Karpas-422 (cell line): ENCODE results near the gene KIAA1671. TPM values are rescaled to one million over a fixed set of nuclear protein-coding genes. Genes with fewer than 3 reads are reported as not detected.

Experiments
- DNase-seq: peaks from one replicate; pipeline ENCODE4 v3.0.0-alpha.2; 2015
- H2AFZ ChIP-seq: fragments of 200-600 bp; sonication (generic); 2 replicates; pipeline ENCODE4 v1.6.1; 2014; ENCODE audit warnings: antibody characterized with exemption, low read length, mixed read lengths
- H3K27ac ChIP-seq: fragments of 200-600 bp; sonication (generic); 2 replicates; pipeline ENCODE4 v1.5.1; 2014; ENCODE audit warnings: mild to moderate bottlenecking, low read length, moderate library complexity
- H3K27me3 ChIP-seq: fragments of 200-600 bp; sonication (generic); 2 replicates; pipeline ENCODE4 v1.6.1; 2014; ENCODE audit warnings: low read length, mixed read lengths
- H3K36me3 ChIP-seq: fragments of 200-600 bp; sonication (generic); 2 replicates; pipeline ENCODE4 v1.6.1; 2014; ENCODE audit warnings: low read length, mixed read lengths; ENCODE audit not compliant: insufficient read depth
- H3K4me1 ChIP-seq: fragments of 200-600 bp; sonication (generic); 2 replicates; pipeline ENCODE4 v1.6.1; 2014; ENCODE audit warnings: mild to moderate bottlenecking, low read length, mixed read lengths
- H3K4me2 ChIP-seq: fragments of 200-600 bp; sonication (generic); 2 replicates; pipeline ENCODE4 v1.6.1; 2014; ENCODE audit warnings: low read length, low read depth, mild to moderate bottlenecking; ENCODE audit not compliant: poor library complexity, severe bottlenecking
- H3K4me3 ChIP-seq: fragments of 200-600 bp; sonication (generic); 2 replicates; pipeline ENCODE4 v1.5.1; 2014; ENCODE audit warnings: mild to moderate bottlenecking, antibody characterized with exemption, low read length, mixed read lengths
- H3K79me2 ChIP-seq: fragments of 200-600 bp; sonication (generic); 2 replicates; pipeline ENCODE4 v1.6.1; 2014; ENCODE audit warnings: mild to moderate bottlenecking, low read length, mixed read lengths
- H3K9ac ChIP-seq: fragments of 200-600 bp; sonication (generic); 2 replicates; pipeline ENCODE4 v1.6.0; 2014; ENCODE audit warnings: low read length
- H3K9me2 ChIP-seq: fragments of 200-600 bp; sonication (generic), shearing (Covaris generic); replicated peaks from 2 replicates; pipeline ENCODE4 v1.6.0; 2014; ENCODE audit warnings: mild to moderate bottlenecking, low read length, moderate library complexity; ENCODE audit not compliant: insufficient read depth
- H3K9me3 ChIP-seq: fragments of 300-700, 200-600 bp; sonication (generic); 2 replicates; pipeline ENCODE4 v1.6.1; 2014; ENCODE audit warnings: low read length, mixed read lengths
- H4K20me1 ChIP-seq: fragments of 200-600 bp; sonication (generic); 2 replicates; pipeline ENCODE4 v1.6.1; 2014; ENCODE audit warnings: mild to moderate bottlenecking, antibody characterized with exemption, low read length, low read depth; ENCODE audit not compliant: insufficient read depth
- total RNA-seq: library from RNA; depleted of rRNA; stranded (reverse); fragments of >200 nt; shearing (Covaris generic); gene quantifications from 2 replicates; pipeline ENCODE4 v1.2.3, GENCODE V29; 2014; ENCODE audit warnings: low replicate concordance

Gene KIAA1671
- total RNA-seq, 1 experiment from 2014 or later = not detected

GRCh38 chr22:25028841-25029141, 76.3 kb downstream of the KIAA1671 start:
- DNase-seq = no peak
- Histone ChIP-seq H3K9me2 (no peaks in the 10 kb centered on the region), H2AFZ (no peak overlapping the region), H3K9me3 (no peaks in the 10 kb centered on the region), H3K27ac (no peak overlapping the region), H3K4me1 (no peaks in the 10 kb centered on the region), H3K9ac (no peak overlapping the region), H3K4me2 (no peak overlapping the region), H3K79me2 (no peaks in the 10 kb centered on the region), H4K20me1 (no peaks in the 10 kb centered on the region), H3K4me3 (no peak overlapping the region), H3K27me3 (no peaks in the 10 kb centered on the region), H3K36me3 (no peaks in the 10 kb centered on the region)

- Histone ChIP-seq H3K36me3 (no peaks in the 10 kb centered on the region), H3K9ac (no peak overlapping the region), H3K4me2 (no peak overlapping the region), H3K9me3 (no peaks in the 10 kb centered on the region), H4K20me1 (no peaks in the 10 kb centered on the region), H3K27ac (no peak overlapping the region), H3K4me3 (no peak overlapping the region), H3K9me2 (no peaks in the 10 kb centered on the region), H3K4me1 (no peaks in the 10 kb centered on the region), H3K79me2 (no peaks in the 10 kb centered on the region), H2AFZ (no peak overlapping the region), H3K27me3 (no peaks in the 10 kb centered on the region)
- DNase-seq = no peak
Observed at GRCh38 chr22:25029181-25029580, 76.7 kb downstream of the KIAA1671 start.

GRCh38 chr22:25030636-25031035, 78.1 kb downstream of the KIAA1671 start:
- no peak overlapping the region for H3K4me3 ChIP-seq
- H2AFZ ChIP-seq = no peak overlapping the region
- H3K9ac ChIP-seq = no peak overlapping the region
- H3K36me3 ChIP-seq = no peaks in the 10 kb centered on the region
- no peaks in the 10 kb centered on the region for H3K4me1 ChIP-seq
- H3K9me3 ChIP-seq = no peaks in the 10 kb centered on the region
- no peaks in the 10 kb centered on the region for H3K79me2 ChIP-seq
- H3K9me2 ChIP-seq = no peaks in the 10 kb centered on the region
- no peaks in the 10 kb centered on the region for H3K27me3 ChIP-seq
- H3K4me2 ChIP-seq = no peak overlapping the region
- H3K27ac ChIP-seq = no peak overlapping the region
- H4K20me1 ChIP-seq = no peaks in the 10 kb centered on the region
- DNase-seq = no peak

- Histone ChIP-seq H3K9me3 (no peaks in the 10 kb centered on the region), H3K9me2 (no peaks in the 10 kb centered on the region), H3K9ac (no peak overlapping the region), H3K36me3 (no peaks in the 10 kb centered on the region), H3K4me3 (no peak overlapping the region), H2AFZ (no peak overlapping the region), H3K4me1 (no peaks in the 10 kb centered on the region), H3K79me2 (no peaks in the 10 kb centered on the region), H3K4me2 (no peak overlapping the region), H3K27me3 (no peaks in the 10 kb centered on the region), H4K20me1 (no peaks in the 10 kb centered on the region), H3K27ac (no peak overlapping the region)
- no peak for DNase-seq
Observed at GRCh38 chr22:25032066-25032465, 79.5 kb downstream of the KIAA1671 start.

- Histone ChIP-seq H3K4me1 (no peaks in the 10 kb centered on the region), H3K9me2 (no peaks in the 10 kb centered on the region), H3K79me2 (no peaks in the 10 kb centered on the region), H3K4me3 (no peak overlapping the region), H3K4me2 (no peak overlapping the region), H3K27me3 (no peaks in the 10 kb centered on the region), H3K36me3 (no peaks in the 10 kb centered on the region), H3K9ac (no peak overlapping the region), H2AFZ (no peak overlapping the region), H3K27ac (no peak overlapping the region), H4K20me1 (no peaks in the 10 kb centered on the region), H3K9me3 (no peaks in the 10 kb centered on the region)
- DNase-seq = no peak
Observed at GRCh38 chr22:25035715-25036114, 83.2 kb downstream of the KIAA1671 start.

GRCh38 chr22:25038239-25038638, 85.7 kb downstream of the KIAA1671 start:
- Histone ChIP-seq H3K4me2 (no peak overlapping the region), H3K27ac (no peak overlapping the region), H4K20me1 (no peaks in the 10 kb centered on the region), H3K79me2 (no peaks in the 10 kb centered on the region), H3K27me3 (no peaks in the 10 kb centered on the region), H3K36me3 (no peaks in the 10 kb centered on the region), H3K4me1 (no peaks in the 10 kb centered on the region), H2AFZ (no peak overlapping the region), H3K9me3 (no peaks in the 10 kb centered on the region), H3K9ac (no peak overlapping the region), H3K9me2 (no peaks in the 10 kb centered on the region), H3K4me3 (no peak overlapping the region)
- no peak for DNase-seq

- Histone ChIP-seq H3K27ac (no peak overlapping the region), H3K4me3 (no peak overlapping the region), H3K4me1 (no peaks in the 10 kb centered on the region), H3K36me3 (no peaks in the 10 kb centered on the region), H3K9me3 (no peaks in the 10 kb centered on the region), H3K79me2 (no peaks in the 10 kb centered on the region), H4K20me1 (no peaks in the 10 kb centered on the region), H3K4me2 (no peak overlapping the region), H3K9me2 (no peaks in the 10 kb centered on the region), H2AFZ (no peak overlapping the region), H3K27me3 (no peaks in the 10 kb centered on the region), H3K9ac (no peak overlapping the region)
- DNase-seq = no peak
Observed at GRCh38 chr22:25038771-25039170, 86.3 kb downstream of the KIAA1671 start.

GRCh38 chr22:25039255-25039654, 86.7 kb downstream of the KIAA1671 start:
- H3K4me2 ChIP-seq = no peak overlapping the region
- no peaks in the 10 kb centered on the region for H3K9me2 ChIP-seq
- H3K79me2 ChIP-seq = no peaks in the 10 kb centered on the region
- no peak overlapping the region for H2AFZ ChIP-seq
- no peak overlapping the region for H3K9ac ChIP-seq
- no peaks in the 10 kb centered on the region for H4K20me1 ChIP-seq
- no peaks in the 10 kb centered on the region for H3K27me3 ChIP-seq
- no peaks in the 10 kb centered on the region for H3K36me3 ChIP-seq
- H3K27ac ChIP-seq = no peak overlapping the region
- DNase-seq = no peak
- no peaks in the 10 kb centered on the region for H3K4me1 ChIP-seq
- no peak overlapping the region for H3K4me3 ChIP-seq
- H3K9me3 ChIP-seq = no peaks in the 10 kb centered on the region

- Histone ChIP-seq H4K20me1 (no peaks in the 10 kb centered on the region), H3K9ac (no peak overlapping the region), H3K4me1 (no peaks in the 10 kb centered on the region), H3K9me3 (no peaks in the 10 kb centered on the region), H2AFZ (no peak overlapping the region), H3K27ac (no peak overlapping the region), H3K9me2 (no peaks in the 10 kb centered on the region), H3K79me2 (no peaks in the 10 kb centered on the region), H3K4me2 (no peak overlapping the region), H3K36me3 (no peaks in the 10 kb centered on the region), H3K4me3 (no peak overlapping the region), H3K27me3 (no peaks in the 10 kb centered on the region)
- DNase-seq = no peak
Observed at GRCh38 chr22:25039754-25040153, 87.2 kb downstream of the KIAA1671 start.
